GM18508 (cell line): Measurements from ENCODE around the gene CYP4V2.
"Not testable (repeated sequence)": the region's sequence is repeated elsewhere in the genome, so short reads cannot be mapped to it uniquely, and the experiment has no call there.

Experiments
- ATAC-seq: cut with Tn5 transposase; IDR thresholded peaks from one replicate; pipeline ENCODE4 v1.9.1; 2021; ENCODE audit warnings: moderate number of reproducible peaks; ENCODE audit not compliant: insufficient read depth, unreplicated experiment

CYP4V2 gene

DNA sequence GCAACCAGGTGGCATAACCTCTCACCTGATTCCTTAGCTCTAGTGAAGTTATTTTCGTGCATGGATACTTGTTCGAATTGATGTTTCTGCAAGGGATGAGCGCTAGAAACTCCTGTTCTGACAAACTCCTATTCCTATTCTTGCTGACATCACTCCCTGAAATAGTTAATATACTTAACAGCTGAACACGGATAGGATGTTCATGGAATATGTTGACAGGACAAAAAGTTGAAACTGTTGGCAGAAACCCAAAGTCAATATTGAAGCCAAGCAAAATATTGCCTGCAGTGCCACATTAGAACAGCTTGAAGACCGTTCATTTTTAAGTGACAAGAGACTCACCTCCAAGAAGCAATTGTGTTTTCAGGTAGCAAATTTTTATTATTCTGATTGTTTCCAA is 35.9 kb downstream of the CYP4V2 start, which contains the start of gene KLKB1:
KLKB1 (plus strand) TSS at position 287 of the 400 bp plus-strand sequence. CDS start 689 bp downstream, outside the sequence.
- no peak for ATAC-seq

DNA sequence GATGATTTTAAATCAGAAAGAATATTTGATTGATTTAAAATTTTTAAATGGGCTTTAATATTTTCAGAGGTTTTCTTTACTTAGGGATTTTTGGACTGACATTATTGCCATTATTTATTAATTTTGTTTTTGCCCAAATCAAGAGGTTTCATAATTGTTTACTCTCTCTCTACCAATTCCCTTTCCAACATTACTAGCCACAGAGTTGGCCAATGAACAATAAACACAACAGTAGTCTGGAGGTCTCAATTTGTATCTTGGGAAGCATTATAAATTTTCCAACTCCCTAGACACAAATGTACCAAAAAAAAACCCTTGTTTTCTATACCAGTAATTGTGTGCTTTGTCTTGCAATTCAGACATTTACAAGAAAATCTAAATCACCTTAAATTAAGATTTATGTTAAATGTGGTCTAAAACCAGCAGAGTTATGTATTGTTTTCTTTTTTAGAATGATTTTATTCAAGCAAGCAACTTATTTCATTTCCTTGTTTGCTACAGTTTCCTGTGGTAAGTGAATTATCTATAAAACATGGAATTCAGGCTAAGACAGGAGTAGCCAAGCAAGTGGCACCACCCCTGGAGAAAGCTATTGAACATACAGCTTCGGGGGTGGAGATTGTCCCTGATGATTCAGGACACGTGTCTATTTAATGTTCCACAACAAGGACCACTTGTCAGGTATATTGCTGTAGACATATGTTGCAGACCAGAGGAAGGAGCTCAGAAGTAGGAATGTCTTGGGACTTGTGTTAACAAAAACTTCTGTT is 36.6 kb downstream of the CYP4V2 start:
- no peak for ATAC-seq

DNA sequence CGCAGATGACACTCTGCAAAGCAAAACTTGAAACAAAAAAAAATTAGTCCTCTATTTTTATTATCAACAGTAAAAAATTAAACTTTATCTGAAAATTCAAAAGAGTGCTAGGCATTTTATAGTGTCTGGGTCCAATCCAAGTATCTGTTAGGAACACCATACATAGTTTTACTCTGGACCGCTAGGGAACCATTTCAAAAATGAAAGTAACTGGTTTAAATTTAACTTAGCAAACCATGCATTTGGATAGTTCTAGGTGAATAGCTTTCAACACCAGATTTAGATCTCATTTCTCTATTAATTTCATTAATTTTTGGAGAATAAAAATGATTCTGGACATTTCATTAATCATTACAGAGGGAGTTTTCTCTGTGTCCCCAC is 37.1 kb downstream of the CYP4V2 start:
- ATAC-seq, result no peak

DNA sequence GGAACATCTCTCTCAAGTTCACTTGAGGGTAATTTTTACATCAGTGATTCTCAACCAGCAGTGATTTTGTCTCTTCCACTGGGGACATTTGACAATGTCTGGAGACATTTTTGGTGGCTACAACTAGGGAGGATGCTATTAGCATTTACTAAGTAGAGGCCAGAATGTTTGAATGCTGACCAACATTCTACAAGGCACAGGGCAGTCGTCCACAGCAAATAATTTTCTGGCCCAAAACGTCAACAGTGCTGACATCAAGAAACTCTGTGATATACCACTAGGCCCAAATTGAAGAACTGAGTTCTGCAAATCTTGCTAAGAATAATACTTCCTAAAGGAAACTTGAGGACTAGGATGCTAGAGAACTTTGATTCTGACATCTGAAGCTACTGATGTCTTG is 43.0 kb downstream of the CYP4V2 start:
- ATAC-seq, result no peak

DNA sequence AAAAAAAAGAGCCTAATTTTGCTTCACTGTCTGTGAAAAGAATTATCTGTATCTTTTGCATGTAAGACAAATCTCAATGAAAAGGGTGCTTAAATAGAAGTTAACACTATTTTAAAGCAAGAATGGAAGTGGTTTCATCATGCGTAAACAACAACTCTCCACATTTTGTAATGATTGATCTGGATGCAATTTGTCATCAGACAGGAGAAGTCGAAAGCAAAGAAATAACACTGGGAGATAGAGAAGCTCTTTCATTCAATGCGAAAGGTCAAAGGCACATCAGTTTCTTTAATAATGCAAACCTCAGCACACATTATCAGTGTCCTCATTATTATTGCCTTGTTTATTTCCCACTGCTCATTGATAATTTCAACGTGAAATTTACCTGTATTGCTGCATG is 44.8 kb downstream of the CYP4V2 start:
- ATAC-seq, result no peak

DNA sequence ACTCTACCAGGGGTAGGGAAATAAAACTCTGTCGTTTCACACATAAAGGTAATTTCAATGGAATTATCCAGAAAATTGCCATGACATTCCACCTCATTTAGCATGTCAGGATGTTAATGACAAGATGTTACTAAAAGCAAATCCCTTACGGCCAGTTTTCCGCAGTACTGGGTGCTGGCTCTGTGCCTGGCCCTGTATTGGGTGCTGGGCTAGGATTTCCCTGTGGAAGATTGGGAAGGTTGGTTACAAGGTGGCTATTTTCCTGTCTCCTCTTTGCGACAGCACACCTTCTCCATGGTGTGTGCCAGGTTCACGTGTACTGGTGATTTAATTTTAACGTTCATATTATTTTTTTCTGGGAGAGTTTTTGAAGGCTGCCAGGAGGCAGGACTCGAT is 49.1 kb downstream of the CYP4V2 start:
- no peak for ATAC-seq

DNA sequence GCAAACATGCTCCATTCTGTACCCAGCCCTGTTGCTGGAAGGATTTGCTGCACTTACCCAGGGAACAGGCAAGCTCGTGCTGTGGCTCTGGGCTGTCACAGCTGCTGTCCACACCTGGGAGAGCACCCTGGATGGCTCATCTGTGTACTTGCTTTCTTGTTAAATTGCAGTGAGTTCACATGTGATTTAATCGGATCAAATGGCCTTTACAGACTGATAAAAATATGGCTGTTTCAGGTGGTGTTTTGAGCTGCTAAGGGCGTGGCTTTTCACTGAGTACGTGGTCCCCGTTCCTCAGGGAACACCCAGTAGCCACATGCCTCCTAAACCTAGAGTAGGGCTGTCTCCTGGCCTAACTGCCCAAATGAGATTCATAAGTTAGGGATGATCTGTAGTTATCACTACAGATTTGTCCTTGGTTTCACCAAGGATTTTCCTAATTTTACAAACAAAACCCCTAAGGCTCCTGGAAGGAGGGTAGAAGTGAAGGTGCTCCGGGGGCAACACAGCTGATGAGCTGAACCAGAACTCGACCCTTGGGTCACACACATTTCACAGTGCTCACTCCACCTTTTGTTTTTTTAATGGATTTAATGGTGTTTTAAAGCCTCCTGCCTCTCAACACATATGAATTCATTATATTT is 49.6 kb downstream of the CYP4V2 start:
- no peak for ATAC-seq

DNA sequence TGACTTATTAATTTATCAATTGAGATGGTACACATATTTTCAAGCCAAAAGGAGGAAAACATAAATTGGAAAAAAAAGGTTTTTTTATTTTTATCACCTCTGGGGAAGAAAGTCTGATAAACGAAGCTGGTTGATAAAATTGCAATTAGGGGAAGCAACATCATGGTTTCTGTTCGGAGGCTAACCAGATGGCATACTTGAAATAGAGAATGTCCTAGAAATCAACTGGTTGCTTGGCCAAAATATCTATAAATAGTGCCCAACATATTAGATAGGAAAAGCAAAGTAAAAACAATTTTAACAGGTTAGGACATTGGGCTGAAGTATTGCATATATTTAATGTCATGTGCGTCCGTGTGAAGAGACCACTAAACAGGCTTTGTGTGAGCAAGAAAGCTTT is 50.2 kb downstream of the CYP4V2 start:
- no peak for ATAC-seq

DNA sequence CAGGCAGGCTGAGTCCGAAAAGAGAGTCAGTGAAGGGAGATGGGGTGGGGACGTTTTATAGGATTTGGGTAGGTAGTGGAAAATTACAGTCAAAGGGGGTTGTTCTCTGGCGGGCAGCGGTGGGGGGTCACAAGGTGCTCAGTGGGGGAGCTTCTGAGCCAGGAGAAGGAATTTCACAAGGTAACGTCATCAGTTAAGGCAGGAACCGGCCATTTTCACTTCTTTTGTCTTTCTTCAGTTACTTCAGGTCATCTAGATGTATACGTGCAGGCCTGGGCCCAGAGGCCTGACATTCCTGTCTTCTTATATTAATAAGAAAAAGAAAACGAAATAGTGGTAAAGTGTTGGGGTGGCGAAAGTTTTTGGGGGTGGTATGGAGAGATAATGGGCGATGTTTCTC is 50.7 kb downstream of the CYP4V2 start:
- not testable (repeated sequence) for ATAC-seq

DNA sequence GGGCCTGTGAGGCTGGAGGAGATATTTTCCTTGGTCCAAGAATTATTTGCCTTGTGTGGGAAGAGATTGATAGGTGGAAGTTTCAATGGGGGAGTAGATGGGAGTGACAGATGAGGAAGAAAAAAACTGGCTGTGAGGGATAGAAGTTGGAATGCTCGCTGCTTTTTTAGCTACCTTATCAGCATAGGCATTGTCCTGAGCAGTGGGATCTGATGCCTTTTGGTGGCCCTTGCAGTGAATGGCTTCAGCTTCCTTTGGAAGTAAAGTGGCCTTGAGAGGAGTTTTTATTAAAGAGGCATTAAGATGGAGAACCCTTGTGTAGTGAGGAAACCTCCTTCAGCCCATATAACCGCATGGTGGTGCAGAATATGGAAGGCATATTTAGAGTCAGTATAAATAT is 52.0 kb downstream of the CYP4V2 start:
- no peak for ATAC-seq

DNA sequence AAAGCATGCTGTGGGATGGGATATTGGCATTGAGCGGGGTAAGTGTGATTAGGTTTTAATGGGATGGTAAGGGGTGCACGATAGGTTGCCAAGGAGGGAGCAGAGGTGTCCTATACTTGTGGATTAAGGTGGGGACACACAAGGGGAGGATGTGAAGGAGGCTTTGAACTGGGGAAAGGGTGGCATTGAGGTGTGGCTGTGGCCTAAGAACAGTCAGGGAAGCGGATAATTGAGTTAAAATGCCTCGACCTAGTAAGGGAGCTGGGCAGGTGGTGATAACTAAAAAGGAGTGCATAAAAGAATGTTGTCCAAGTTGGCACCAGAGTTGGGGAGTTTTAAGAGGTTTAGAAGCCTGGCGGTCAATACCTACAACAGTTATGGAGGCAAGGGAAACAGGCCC is 53.5 kb downstream of the CYP4V2 start:
- ATAC-seq, result no peak

DNA sequence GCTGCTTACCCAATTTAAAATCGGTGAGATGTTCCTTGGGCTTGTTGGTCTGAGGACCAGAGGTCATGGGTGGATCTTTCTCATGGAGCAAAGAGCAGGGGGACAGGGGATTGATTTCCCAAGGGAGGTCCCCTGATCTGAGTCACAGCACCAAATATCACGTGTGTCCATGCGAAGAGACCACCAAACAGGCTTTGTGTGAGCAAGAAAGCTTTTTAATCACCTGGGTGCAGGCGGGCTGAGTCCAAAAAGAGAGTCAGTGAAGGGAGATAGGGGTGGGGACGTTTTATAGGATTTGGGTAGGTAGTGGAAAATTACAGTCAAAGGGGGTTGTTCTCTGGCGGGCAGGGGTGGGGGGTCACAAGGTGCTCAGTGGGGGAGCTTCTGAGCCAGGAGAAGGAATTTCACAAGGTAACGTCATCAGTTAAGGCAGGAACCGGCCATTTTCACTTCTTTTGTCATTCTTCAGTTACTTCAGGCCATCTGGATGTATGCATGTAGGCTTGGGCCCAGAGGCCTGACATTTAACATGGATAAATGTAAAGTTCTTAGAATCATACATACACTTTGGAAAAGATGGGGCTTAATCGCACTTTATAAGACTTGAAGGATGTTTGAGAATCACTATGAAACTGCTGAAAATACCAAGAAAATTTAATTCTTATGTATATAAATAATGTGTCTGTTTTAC is 55.8 kb downstream of the CYP4V2 start:
- not testable (repeated sequence) for ATAC-seq

DNA sequence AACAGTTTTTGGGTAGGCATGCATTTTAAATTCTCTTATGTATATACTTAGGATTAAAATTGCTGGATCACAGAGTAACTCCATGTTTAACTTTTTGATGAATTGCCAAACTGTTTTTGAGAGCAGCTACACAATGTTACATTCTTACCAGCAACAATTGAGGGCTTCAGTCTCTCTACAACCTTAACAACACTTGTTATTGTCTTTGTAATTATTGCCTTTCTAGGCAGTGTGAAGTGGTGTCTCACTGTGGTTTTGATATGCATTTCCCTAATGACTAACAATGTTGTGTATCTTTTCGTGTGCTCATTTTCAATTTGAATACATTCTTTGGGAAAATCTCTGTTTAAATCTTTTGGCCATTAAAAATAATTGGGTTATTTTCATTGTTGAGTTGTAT is 57.3 kb downstream of the CYP4V2 start:
- no peak for ATAC-seq

DNA sequence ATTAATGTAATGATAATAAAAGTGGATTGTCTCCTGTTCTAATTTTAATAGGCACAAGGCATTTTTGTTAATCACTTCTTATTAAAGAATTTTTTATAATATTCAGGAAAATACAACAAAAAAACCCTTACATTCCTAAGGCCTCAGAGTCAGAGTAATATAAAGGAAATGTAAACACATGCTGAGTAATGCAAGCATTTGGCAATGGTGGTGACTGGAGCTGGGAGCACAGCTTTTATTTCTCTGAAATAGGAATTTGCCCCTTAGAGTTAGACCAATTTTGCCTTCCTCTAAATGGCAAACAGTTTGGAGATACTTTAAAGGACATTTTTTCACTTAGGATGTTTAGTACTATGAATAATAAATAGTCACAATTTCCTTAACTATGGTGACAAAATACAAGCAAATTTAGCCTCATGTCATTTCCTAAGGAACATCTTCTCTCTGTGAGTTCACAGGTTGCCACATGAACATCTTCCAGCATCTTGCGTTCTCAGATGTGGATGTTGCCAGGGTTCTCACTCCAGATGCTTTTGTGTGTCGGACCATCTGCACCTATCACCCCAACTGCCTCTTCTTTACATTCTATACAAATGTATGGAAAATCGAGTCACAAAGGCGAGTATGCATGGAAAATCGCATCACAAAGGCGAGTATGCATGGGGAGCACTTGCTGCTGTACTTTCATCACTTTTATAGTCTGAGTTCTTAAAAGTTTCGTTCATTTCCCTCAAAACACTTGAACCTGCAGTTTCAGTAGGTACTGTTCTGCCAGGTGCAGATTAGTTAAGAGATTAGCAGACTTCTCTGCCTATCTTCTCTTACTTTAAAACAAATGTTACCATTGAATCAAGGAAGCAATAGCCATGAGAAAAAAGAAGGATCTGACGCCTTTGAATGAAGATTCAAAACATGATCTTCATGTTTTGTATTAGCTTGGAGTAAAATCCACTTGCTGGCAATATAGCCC is 58.7 kb downstream of the CYP4V2 start:
- no peak for ATAC-seq

DNA sequence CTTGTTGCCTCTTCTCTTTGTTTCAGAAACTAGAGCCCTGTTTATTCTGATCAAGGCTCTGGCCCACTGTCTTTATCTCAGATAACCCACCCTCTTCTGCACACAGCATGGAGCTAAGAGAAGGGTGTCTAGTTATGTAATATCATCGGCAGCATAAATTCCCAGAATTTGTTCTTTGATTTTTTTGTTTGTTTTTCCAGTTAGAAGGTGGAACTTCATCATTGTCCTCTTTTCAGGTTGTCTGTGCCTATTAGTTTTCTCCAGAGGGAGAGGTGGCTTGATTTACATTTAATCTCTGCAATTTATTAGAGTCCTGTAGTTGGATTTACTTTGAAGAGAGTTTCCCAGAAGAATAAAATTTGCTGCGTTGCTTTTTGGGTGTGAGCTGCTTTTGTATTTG is 59.4 kb downstream of the CYP4V2 start:
- ATAC-seq, result no peak

DNA sequence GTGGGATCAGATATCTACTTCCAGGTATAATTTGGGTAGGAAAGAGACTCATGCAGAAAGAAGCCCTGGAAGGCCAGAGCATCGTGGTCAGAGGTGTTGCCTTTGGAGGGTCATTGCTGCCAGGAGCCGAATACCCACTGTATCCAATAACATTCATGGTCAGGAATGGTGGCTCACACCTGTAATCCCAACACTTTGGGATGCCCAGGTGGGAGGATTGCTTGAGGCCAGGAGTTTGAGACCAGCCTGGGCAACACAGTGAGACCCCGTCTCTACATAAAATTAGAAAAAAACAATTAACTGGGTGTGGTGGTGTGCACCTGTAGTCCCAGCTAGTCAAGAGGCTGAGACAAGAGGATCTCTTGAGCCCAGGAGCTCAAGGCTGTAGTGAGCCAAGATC is 63.8 kb downstream of the CYP4V2 start:
- no peak for ATAC-seq

DNA sequence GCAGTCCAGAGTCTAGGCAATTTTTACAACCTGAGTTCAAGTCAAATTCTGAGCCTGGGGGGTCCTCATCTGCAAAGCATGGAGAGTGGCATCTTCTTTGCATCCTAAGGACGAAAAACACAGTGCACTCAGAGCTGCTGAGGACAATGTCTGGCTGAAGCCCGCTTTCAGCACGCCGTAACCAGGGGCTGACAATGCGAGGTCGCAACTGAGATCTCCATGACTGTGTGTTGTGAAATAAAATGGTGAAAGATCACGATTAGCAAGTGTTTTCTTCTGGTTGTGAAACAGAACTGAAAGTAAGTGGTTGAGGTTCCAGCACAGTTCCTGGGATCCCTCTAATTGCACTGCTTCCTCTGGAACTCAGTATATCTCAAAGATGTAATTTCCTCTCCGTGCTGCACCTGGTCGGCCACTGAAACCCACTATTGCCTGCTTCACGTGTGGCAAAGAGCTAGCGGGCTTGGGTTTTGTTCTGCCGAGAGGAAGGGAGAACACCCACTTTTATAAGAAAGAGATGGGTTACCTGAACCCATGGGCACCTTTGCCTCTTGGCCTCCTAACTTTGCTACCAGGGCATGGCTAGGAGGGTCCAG is 66.9 kb downstream of the CYP4V2 start:
- no peak for ATAC-seq

DNA sequence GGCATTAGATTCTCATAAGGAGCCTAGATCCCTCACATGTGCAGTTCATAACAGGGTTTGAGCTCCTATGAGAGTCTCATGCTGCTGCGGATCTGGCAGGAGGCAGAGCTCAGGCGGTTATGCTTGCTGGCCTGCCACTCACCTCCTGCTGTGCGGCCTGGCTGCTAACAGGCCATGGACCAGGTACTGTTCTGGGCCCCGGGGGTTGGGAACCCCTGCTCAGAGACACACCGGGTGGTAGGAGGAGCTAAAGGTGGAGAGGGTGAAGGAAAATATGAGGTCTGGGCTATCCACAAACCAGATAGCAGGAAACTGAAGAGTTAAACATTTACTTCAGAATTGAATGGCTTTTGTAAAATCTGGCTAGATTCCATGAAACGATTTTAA is 68.7 kb downstream of the CYP4V2 start:
- ATAC-seq, result no peak
